Measurements from ENCODE around the gene ADRA2B.

Gene ADRA2B

DNA sequence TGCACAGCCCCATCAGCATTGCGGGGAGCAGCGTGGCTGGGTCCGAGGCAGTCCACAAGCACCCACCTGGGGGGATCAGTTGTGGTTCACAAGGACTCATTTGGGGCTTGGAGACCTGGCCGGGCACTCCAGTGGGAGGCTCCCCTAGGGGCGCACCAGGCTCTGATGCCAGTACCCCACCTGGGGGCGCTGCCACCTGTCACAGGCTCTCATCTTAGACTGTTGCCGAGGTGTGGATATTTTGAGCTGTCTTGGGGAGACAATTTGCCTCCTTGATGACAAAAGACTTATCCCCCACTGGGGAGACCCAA lies 3.0 kb downstream of the ADRA2B start:
- TF ChIP-seq, protein P1, sequence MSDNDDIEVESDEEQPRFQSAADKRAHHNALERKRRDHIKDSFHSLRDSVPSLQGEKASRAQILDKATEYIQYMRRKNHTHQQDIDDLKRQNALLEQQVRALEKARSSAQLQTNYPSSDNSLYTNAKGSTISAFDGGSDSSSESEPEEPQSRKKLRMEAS (IDR thresholded peaks at IDR 0.05; ENCODE audit: low read depth, low read length), result no peak
- TF ChIP-seq MYC (IDR thresholded peaks at IDR 0.05; ENCODE audit: low read depth, low read length) (no peak), POLR2A (IDR thresholded peaks at IDR 0.05; ENCODE audit: extremely low read depth, insufficient read length) (no peak)
- TF ChIP-seq, protein P2, sequence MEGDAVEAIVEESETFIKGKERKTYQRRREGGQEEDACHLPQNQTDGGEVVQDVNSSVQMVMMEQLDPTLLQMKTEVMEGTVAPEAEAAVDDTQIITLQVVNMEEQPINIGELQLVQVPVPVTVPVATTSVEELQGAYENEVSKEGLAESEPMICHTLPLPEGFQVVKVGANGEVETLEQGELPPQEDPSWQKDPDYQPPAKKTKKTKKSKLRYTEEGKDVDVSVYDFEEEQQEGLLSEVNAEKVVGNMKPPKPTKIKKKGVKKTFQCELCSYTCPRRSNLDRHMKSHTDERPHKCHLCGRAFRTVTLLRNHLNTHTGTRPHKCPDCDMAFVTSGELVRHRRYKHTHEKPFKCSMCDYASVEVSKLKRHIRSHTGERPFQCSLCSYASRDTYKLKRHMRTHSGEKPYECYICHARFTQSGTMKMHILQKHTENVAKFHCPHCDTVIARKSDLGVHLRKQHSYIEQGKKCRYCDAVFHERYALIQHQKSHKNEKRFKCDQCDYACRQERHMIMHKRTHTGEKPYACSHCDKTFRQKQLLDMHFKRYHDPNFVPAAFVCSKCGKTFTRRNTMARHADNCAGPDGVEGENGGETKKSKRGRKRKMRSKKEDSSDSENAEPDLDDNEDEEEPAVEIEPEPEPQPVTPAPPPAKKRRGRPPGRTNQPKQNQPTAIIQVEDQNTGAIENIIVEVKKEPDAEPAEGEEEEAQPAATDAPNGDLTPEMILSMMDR (IDR thresholded peaks at IDR 0.05; ENCODE audit: low read depth, low read length), result peak; percentile 61
- peak; percentile 42 for DNase-seq (ENCODE audit: low read depth)
- H3K4me3 ChIP-seq (ENCODE audit: low read depth, low read length), result no peak overlapping the region

DNA sequence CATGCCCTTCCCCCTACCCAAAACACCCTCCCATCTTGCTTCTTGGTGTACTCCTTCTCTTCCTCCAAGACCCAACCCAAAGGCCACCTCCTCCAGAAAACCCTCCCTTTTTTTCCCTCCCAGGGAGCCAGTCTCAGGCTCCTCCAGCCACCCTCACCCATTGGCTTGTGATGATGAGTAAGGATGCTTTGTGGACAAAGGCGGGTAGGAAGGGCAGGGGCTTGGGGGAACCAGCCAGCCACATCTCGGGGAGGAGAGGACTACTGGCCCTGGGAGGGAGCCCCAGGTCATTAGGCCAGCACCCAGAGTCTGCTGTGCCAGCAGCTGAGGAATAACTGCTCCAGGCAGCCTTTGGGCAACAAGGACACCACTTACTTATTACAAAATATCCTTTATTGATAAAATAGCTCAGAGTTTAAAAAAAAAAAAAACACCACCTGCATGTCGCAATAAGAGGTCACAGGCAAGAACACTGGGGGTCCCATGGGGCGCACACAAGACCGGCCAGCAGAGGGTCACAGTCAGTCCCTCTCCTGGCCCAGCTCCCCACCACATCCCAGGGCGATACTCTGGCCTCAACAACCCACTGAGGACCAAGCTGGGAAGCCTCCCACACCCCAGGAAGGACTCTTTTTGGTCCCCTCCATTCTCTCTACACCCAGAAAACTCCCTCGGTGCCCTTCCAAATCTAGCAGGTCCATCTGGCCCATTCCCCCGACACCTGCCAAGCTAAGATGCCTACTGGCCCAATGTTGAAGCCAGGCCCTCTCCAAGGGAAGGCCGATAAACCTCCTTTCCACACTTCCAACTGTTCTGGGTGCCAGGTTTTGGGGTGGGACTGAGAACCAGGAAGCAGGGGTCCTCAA lies 3.6 kb downstream of the ADRA2B start:
- H3K4me3 ChIP-seq (ENCODE audit: low read depth, low read length), result no peak overlapping the region
- TF ChIP-seq MYC (IDR thresholded peaks at IDR 0.05; ENCODE audit: low read depth, low read length), result no peak
- TF ChIP-seq POLR2A (IDR thresholded peaks at IDR 0.05; ENCODE audit: extremely low read depth, insufficient read length), result no peak
- TF ChIP-seq, protein P2 (IDR thresholded peaks at IDR 0.05; ENCODE audit: low read depth, low read length), result no peak
- TF ChIP-seq, protein P1 (IDR thresholded peaks at IDR 0.05; ENCODE audit: low read depth, low read length), result no peak
- DNase-seq (ENCODE audit: low read depth), result no peak

DNA sequence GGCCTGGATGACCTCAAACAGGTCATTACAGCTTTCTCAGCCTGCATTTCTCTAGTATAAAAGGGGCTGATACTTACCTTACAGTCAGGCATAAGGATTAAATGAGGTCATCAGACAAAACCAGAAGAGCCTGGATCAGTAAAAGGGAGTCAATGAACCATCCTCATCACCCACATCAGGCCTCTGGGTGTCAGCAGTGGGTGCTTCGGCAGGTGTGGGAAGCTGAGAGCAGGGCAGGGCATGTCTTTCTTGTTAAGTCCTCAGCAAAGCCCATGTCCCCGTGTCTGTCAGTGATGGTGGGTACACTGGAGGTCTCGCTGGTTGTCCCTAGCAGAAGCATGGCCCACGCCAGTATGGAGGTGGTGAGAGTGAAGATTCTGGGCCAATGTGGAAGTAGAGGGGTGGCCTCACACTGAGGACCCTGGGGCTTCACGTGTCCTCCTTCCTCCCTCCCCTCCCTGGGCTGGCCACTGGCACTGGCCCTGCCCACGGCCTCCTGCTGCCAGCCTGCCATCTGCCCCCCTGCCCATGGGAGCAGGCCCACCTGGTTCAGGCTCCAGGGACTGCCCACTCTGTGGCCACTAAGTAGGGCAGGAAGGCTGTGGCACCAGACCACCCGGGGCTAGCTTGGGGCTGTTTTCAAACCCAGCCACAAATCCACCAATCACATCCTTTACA lies 4.4 kb downstream of the ADRA2B start:
- TF ChIP-seq, protein P1 (IDR thresholded peaks at IDR 0.05; ENCODE audit: low read depth, low read length), result no peak
- TF ChIP-seq POLR2A (IDR thresholded peaks at IDR 0.05; ENCODE audit: extremely low read depth, insufficient read length), result no peak
- TF ChIP-seq MYC (IDR thresholded peaks at IDR 0.05; ENCODE audit: low read depth, low read length), result no peak
- TF ChIP-seq, protein P2 (IDR thresholded peaks at IDR 0.05; ENCODE audit: low read depth, low read length), result no peak
- no peak for DNase-seq (ENCODE audit: low read depth)

DNA sequence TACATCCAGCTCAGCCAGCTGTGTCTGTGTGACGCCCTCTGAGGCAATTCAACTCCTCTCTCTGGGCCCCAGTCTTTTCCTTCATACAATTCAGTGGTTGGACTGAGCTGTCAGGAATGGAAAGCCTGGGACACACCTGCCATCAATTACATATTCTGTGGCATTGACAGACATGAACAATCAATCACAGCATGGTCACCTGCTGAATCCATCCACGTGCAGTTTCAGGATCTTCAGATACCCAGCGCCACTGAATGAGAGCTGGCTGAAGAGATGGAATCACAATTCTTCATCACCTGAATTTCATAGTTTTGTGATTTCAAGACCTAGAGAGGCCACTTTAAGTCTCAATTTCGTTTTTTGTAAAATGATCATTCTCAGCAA lies 5.1 kb downstream of the ADRA2B start:
- no peak for DNase-seq (ENCODE audit: low read depth)
- TF ChIP-seq, protein P2 (IDR thresholded peaks at IDR 0.05; ENCODE audit: low read depth, low read length), result no peak
- no peak for TF ChIP-seq POLR2A (IDR thresholded peaks at IDR 0.05; ENCODE audit: extremely low read depth, insufficient read length)
- TF ChIP-seq, protein P1 (IDR thresholded peaks at IDR 0.05; ENCODE audit: low read depth, low read length), result no peak
- TF ChIP-seq MYC (IDR thresholded peaks at IDR 0.05; ENCODE audit: low read depth, low read length), result no peak
- no peak overlapping the region for H3K4me3 ChIP-seq (ENCODE audit: low read depth, low read length)

More for the DNA sequence above, 4.4 kb downstream of the ADRA2B start:
- no peak overlapping the region for H3K4me3 ChIP-seq (ENCODE audit: low read depth, low read length)

DNA sequence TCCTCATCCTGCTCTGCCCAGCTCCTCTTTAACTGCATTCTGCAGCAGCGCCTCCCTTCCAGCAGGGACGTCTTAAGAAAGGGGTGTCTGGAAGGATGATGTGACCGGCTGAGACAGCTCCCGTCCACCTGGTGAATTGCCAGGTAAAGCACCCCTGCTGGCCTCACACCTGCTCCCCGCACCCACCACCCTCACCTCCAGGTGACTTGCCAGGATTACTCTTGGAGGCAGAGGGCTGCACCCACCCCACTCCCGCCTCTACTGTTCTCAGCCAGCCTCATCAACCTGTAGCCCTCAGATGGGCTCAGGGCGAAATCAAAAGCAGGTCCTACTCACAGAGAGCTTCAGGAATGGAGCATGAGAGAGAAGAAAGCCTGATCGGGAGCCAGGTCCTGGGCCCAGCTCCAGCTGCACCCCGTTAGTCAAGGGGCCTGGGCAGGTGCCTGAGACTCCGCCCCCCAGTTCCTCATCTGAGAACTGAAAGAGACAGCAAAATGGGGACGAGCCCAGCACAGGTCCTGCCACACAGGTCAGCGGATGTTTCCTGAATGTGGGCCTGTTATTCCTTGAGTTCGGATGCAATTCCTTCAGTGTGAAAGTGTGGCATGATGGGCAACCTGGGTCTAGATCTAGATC lies 5.6 kb downstream of the ADRA2B start:
- no peak for TF ChIP-seq POLR2A (IDR thresholded peaks at IDR 0.05; ENCODE audit: extremely low read depth, insufficient read length)
- TF ChIP-seq, protein P1 (IDR thresholded peaks at IDR 0.05; ENCODE audit: low read depth, low read length), result no peak
- TF ChIP-seq, protein P2 (IDR thresholded peaks at IDR 0.05; ENCODE audit: low read depth, low read length), result no peak
- TF ChIP-seq MYC (IDR thresholded peaks at IDR 0.05; ENCODE audit: low read depth, low read length), result no peak
- H3K4me3 ChIP-seq (ENCODE audit: low read depth, low read length), result no peak overlapping the region
- no peak for DNase-seq (ENCODE audit: low read depth)
